Dendritic cell treated with granulocyte-macrophage colony-stimulating factor and Interleukin-4, amounts not matched to agents 40 ng/mL and 50 ng/mL, for 4 days (primary cell): ENCODE measurements around the gene GNB1L.
"Not testable (repeated sequence)": the region's sequence is repeated elsewhere in the genome, so short reads cannot be mapped to it uniquely, and the experiment has no call there.

Experiments used
- H3K27ac Mint-ChIP-seq: one replicate; pipeline ENCODE4 v1.8.0; 2022; ENCODE audit warnings: mild to moderate bottlenecking, mixed read lengths
- H3K27me3 Mint-ChIP-seq: one replicate; pipeline ENCODE4 v1.8.0; 2022; ENCODE audit warnings: mild to moderate bottlenecking, mixed read lengths
- H3K36me3 Mint-ChIP-seq: one replicate; pipeline ENCODE4 v1.8.0; 2022; ENCODE audit warnings: low read depth, mixed read lengths
- H3K4me1 Mint-ChIP-seq: one replicate; pipeline ENCODE4 v1.8.0; 2022; ENCODE audit warnings: low read depth, mixed read lengths
- H3K4me3 Mint-ChIP-seq: one replicate; pipeline ENCODE4 v1.8.0; 2022; ENCODE audit warnings: mild to moderate bottlenecking, moderate library complexity, mixed read lengths
- H3K9me3 Mint-ChIP-seq: one replicate; pipeline ENCODE4 v1.8.0; 2022; ENCODE audit warnings: mixed read lengths
- intact Hi-C: fragments of 100-400 bp; cut with micrococcal nuclease; formaldehyde crosslinking; loops from one replicate; pipeline ENCODE4 v1.15.0; 2022

Gene GNB1L

GRCh38 chr22:19798891-19799293, 55.8 kb downstream of the GNB1L start:
- no peaks in the 10 kb centered on the region for H3K4me1 Mint-ChIP-seq
- no peaks in the 10 kb centered on the region for H3K27me3 Mint-ChIP-seq
- H3K4me3 Mint-ChIP-seq: no peak overlapping the region
- H3K36me3 Mint-ChIP-seq: peaks cover 21% of the 10 kb centered on the region
- H3K27ac Mint-ChIP-seq: no peak overlapping the region
- intact Hi-C loops: no loop called here
- no peaks in the 10 kb centered on the region for H3K9me3 Mint-ChIP-seq

GRCh38 chr22:19798003-19798665, 56.5 kb downstream of the GNB1L start:
- no peak overlapping the region for H3K4me3 Mint-ChIP-seq
- no peaks in the 10 kb centered on the region for H3K9me3 Mint-ChIP-seq
- no peak overlapping the region for H3K27ac Mint-ChIP-seq
- intact Hi-C loops: no loop called here
- no peaks in the 10 kb centered on the region for H3K27me3 Mint-ChIP-seq
- no peaks in the 10 kb centered on the region for H3K4me1 Mint-ChIP-seq
- H3K36me3 Mint-ChIP-seq: peaks cover 14% of the 10 kb centered on the region

- no peaks in the 10 kb centered on the region for H3K27me3 Mint-ChIP-seq
- no peaks in the 10 kb centered on the region for H3K9me3 Mint-ChIP-seq
- intact Hi-C loops: no loop called here
- no peak overlapping the region for H3K4me3 Mint-ChIP-seq
- H3K27ac Mint-ChIP-seq: no peak overlapping the region
- H3K36me3 Mint-ChIP-seq: peaks cover 7% of the 10 kb centered on the region
- H3K4me1 Mint-ChIP-seq: no peaks in the 10 kb centered on the region
Observed at GRCh38 chr22:19797086-19798002, 57.3 kb downstream of the GNB1L start.

GRCh38 chr22:19796160-19796559, 58.5 kb downstream of the GNB1L start:
- Mint-ChIP-seq H3K9me3 (no peaks in the 10 kb centered on the region), H3K27ac (no peak overlapping the region), H3K4me1 (no peaks in the 10 kb centered on the region), H3K4me3 (no peak overlapping the region), H3K27me3 (no peaks in the 10 kb centered on the region), H3K36me3 (no peaks in the 10 kb centered on the region)
- intact Hi-C loops: no loop called here

GRCh38 chr22:19795617-19796008, 59.1 kb downstream of the GNB1L start:
- Mint-ChIP-seq H3K4me3 (no peak overlapping the region), H3K27ac (no peak overlapping the region), H3K27me3 (no peaks in the 10 kb centered on the region), H3K4me1 (no peaks in the 10 kb centered on the region), H3K9me3 (no peaks in the 10 kb centered on the region), H3K36me3 (no peaks in the 10 kb centered on the region)
- intact Hi-C loops: no loop called here

GRCh38 chr22:19793661-19794310, 60.9 kb downstream of the GNB1L start:
- peaks cover 4% of the 10 kb centered on the region for H3K36me3 Mint-ChIP-seq
- H3K27ac Mint-ChIP-seq: no peak overlapping the region
- H3K9me3 Mint-ChIP-seq: no peaks in the 10 kb centered on the region
- intact Hi-C loops: no loop called here
- H3K4me3 Mint-ChIP-seq: no peak overlapping the region
- no peaks in the 10 kb centered on the region for H3K4me1 Mint-ChIP-seq
- no peaks in the 10 kb centered on the region for H3K27me3 Mint-ChIP-seq

GRCh38 chr22:19793161-19793560, 61.5 kb downstream of the GNB1L start:
- no peak overlapping the region for H3K4me3 Mint-ChIP-seq
- H3K9me3 Mint-ChIP-seq: no peaks in the 10 kb centered on the region
- H3K27ac Mint-ChIP-seq: no peak overlapping the region
- intact Hi-C loops: no loop called here
- no peaks in the 10 kb centered on the region for H3K4me1 Mint-ChIP-seq
- H3K27me3 Mint-ChIP-seq: no peaks in the 10 kb centered on the region
- H3K36me3 Mint-ChIP-seq: peaks cover 11% of the 10 kb centered on the region

GRCh38 chr22:19792383-19792896, 62.2 kb downstream of the GNB1L start:
- H3K9me3 Mint-ChIP-seq, intact Hi-C loops: not testable (repeated sequence)
- peaks cover 17% of the 10 kb centered on the region for H3K36me3 Mint-ChIP-seq

GRCh38 chr22:19791894-19792293, 62.8 kb downstream of the GNB1L start:
- no peaks in the 10 kb centered on the region for H3K4me1 Mint-ChIP-seq
- intact Hi-C loops: no loop called here

More at GRCh38 chr22:19792383-19792896, 62.2 kb downstream of the GNB1L start:
- H3K27ac Mint-ChIP-seq, H3K4me3 Mint-ChIP-seq, H3K4me1 Mint-ChIP-seq, H3K27me3 Mint-ChIP-seq: not testable (repeated sequence)

GRCh38 chr22:19791243-19791642, 63.4 kb downstream of the GNB1L start:
- Mint-ChIP-seq H3K36me3 (peaks cover 17% of the 10 kb centered on the region), H3K27ac (no peak overlapping the region), H3K27me3 (no peaks in the 10 kb centered on the region), H3K4me1 (no peaks in the 10 kb centered on the region), H3K4me3 (no peak overlapping the region), H3K9me3 (no peaks in the 10 kb centered on the region)
- intact Hi-C loops: no loop called here

More at GRCh38 chr22:19791894-19792293, 62.8 kb downstream of the GNB1L start:
- no peaks in the 10 kb centered on the region for H3K27me3 Mint-ChIP-seq
- no peaks in the 10 kb centered on the region for H3K9me3 Mint-ChIP-seq
- peaks cover 17% of the 10 kb centered on the region for H3K36me3 Mint-ChIP-seq
- H3K4me3 Mint-ChIP-seq: no peak overlapping the region
- no peak overlapping the region for H3K27ac Mint-ChIP-seq

GRCh38 chr22:19789828-19790227, 64.8 kb downstream of the GNB1L start:
- intact Hi-C loops: no loop called here
- peaks cover 17% of the 10 kb centered on the region for H3K36me3 Mint-ChIP-seq
- no peaks in the 10 kb centered on the region for H3K9me3 Mint-ChIP-seq
- no peaks in the 10 kb centered on the region for H3K27me3 Mint-ChIP-seq
- no peak overlapping the region for H3K27ac Mint-ChIP-seq
- H3K4me1 Mint-ChIP-seq: no peaks in the 10 kb centered on the region
- no peak overlapping the region for H3K4me3 Mint-ChIP-seq

GRCh38 chr22:19789406-19789805, 65.3 kb downstream of the GNB1L start:
- Mint-ChIP-seq H3K36me3 (peaks cover 17% of the 10 kb centered on the region), H3K4me3 (no peak overlapping the region), H3K27me3 (no peaks in the 10 kb centered on the region), H3K27ac (no peak overlapping the region), H3K4me1 (no peaks in the 10 kb centered on the region), H3K9me3 (no peaks in the 10 kb centered on the region)
- intact Hi-C loops: no loop called here

- Mint-ChIP-seq H3K4me3 (no peak overlapping the region), H3K9me3 (no peaks in the 10 kb centered on the region), H3K4me1 (no peaks in the 10 kb centered on the region), H3K27me3 (no peaks in the 10 kb centered on the region), H3K27ac (no peak overlapping the region), H3K36me3 (peaks cover 17% of the 10 kb centered on the region)
- intact Hi-C loops: no loop called here
Observed at GRCh38 chr22:19788661-19789225, 65.9 kb downstream of the GNB1L start.

- intact Hi-C loops: no loop called here
- no peak overlapping the region for H3K4me3 Mint-ChIP-seq
- no peaks in the 10 kb centered on the region for H3K4me1 Mint-ChIP-seq
- peaks cover 3% of the 10 kb centered on the region for H3K27me3 Mint-ChIP-seq
- H3K36me3 Mint-ChIP-seq: peaks cover 17% of the 10 kb centered on the region
- H3K9me3 Mint-ChIP-seq: no peaks in the 10 kb centered on the region
- H3K27ac Mint-ChIP-seq: no peak overlapping the region
Observed at GRCh38 chr22:19787849-19788141, 66.9 kb downstream of the GNB1L start.
